Nephron (organoid): ENCODE measurements around the gene ESD.

Experiments
- H3K27ac Mint-ChIP-seq, 3 experiments: 2 replicates each; pipeline ENCODE4 v1.8.0; 2020; ENCODE audit warnings: mixed read lengths in 3 of 3, mild to moderate bottlenecking in 2 of 3, moderate library complexity in 1 of 3
- H3K27me3 Mint-ChIP-seq: 2 replicates; pipeline ENCODE4 v1.8.0; 2021; ENCODE audit warnings: low read depth, mild to moderate bottlenecking, moderate library complexity, mixed read lengths
- H3K36me3 Mint-ChIP-seq: 2 replicates; pipeline ENCODE4 v1.8.0; 2020; ENCODE audit warnings: low read depth, mixed read lengths
- H3K4me1 Mint-ChIP-seq: 2 replicates; pipeline ENCODE4 v1.8.0; 2020; ENCODE audit warnings: mixed read lengths
- H3K4me3 Mint-ChIP-seq, 3 experiments: 2 replicates each; pipeline ENCODE4 v1.8.0; 2020; ENCODE audit warnings: mild to moderate bottlenecking in 3 of 3, mixed read lengths in 3 of 3, moderate library complexity in 2 of 3
- H3K9me3 Mint-ChIP-seq: 2 replicates; pipeline ENCODE4 v1.8.0; 2020; ENCODE audit warnings: mixed read lengths
- CTCF ChIP-seq, 3 experiments: fragments of 200-600 bp; sonication (generic); IDR thresholded peaks; one replicate each; pipeline ENCODE4 v1.5.0; 2021; ENCODE audit warnings: antibody characterized with exemption in 3 of 3; ENCODE audit not compliant: unreplicated experiment in 3 of 3

Gene ESD

GRCh38 chr13:46796515-46797474, at the start of gene ESD:
TSS of gene ESD (minus strand) at chr13:46797161. CDS start at chr13:46791413, 5,748 bp downstream.
- Mint-ChIP-seq H3K4me3 (peak within 1 kb of the TSS; percentile 92 to 94 (median 94)), H3K27me3 (no peaks in the 10 kb centered on the region), H3K27ac (peak within 1 kb of the TSS; percentile 98 to 99 (median 98)), H3K36me3 (peaks cover 8% of the 10 kb centered on the region), H3K9me3 (no peaks in the 10 kb centered on the region), H3K4me1 (peaks cover 35% of the 10 kb centered on the region)
- TF ChIP-seq CTCF (IDR thresholded peaks at IDR 0.05; ENCODE audit: unreplicated experiment in 3 of 3) = no peak

GRCh38 chr13:46846726-46847125, 49.8 kb upstream of the ESD start:
- Mint-ChIP-seq H3K27ac (no peak overlapping the region), H3K36me3 (no peaks in the 10 kb centered on the region), H3K9me3 (no peaks in the 10 kb centered on the region), H3K27me3 (no peaks in the 10 kb centered on the region), H3K4me1 (peaks cover 6% of the 10 kb centered on the region), H3K4me3 (no peak overlapping the region)
- TF ChIP-seq CTCF (IDR thresholded peaks at IDR 0.05; ENCODE audit: unreplicated experiment in 3 of 3) = no peak

GRCh38 chr13:46845146-46845545, 48.2 kb upstream of the ESD start:
- Mint-ChIP-seq H3K36me3 (no peaks in the 10 kb centered on the region), H3K27ac (no peak overlapping the region), H3K9me3 (no peaks in the 10 kb centered on the region), H3K4me1 (no peaks in the 10 kb centered on the region), H3K27me3 (no peaks in the 10 kb centered on the region), H3K4me3 (no peak overlapping the region)
- no peak for TF ChIP-seq CTCF (IDR thresholded peaks at IDR 0.05; ENCODE audit: unreplicated experiment in 3 of 3)

GRCh38 chr13:46844431-46844830, 47.5 kb upstream of the ESD start:
- H3K27ac Mint-ChIP-seq = peak overlapping the region in 1 of 3 experiments; percentile 0
- no peaks in the 10 kb centered on the region for H3K36me3 Mint-ChIP-seq
- H3K4me1 Mint-ChIP-seq = no peaks in the 10 kb centered on the region
- no peaks in the 10 kb centered on the region for H3K27me3 Mint-ChIP-seq
- TF ChIP-seq CTCF (IDR thresholded peaks at IDR 0.05; ENCODE audit: unreplicated experiment in 3 of 3) = peak in 1 of 3 experiments; percentile 4
- H3K9me3 Mint-ChIP-seq = no peaks in the 10 kb centered on the region
- H3K4me3 Mint-ChIP-seq = no peak overlapping the region

GRCh38 chr13:46839399-46839798, 42.4 kb upstream of the ESD start:
- no peak for TF ChIP-seq CTCF (IDR thresholded peaks at IDR 0.05; ENCODE audit: unreplicated experiment in 3 of 3)
- no peak overlapping the region for H3K4me3 Mint-ChIP-seq
- peak overlapping the region; percentile 31 to 87 (median 33) for H3K27ac Mint-ChIP-seq
- H3K4me1 Mint-ChIP-seq = no peaks in the 10 kb centered on the region
- H3K36me3 Mint-ChIP-seq = no peaks in the 10 kb centered on the region
- H3K27me3 Mint-ChIP-seq = no peaks in the 10 kb centered on the region
- H3K9me3 Mint-ChIP-seq = no peaks in the 10 kb centered on the region
